Keratinocyte (primary cell): ENCODE results near the gene PRDX2. TPM values are rescaled to one million over a fixed set of nuclear protein-coding genes. Genes with fewer than 3 reads are reported as not detected.
A peak's percentile ranks its signal among the peaks of the same experiment; 100 is the strongest.

Experiments
- DNase-seq: peaks from one replicate; pipeline ENCODE4 v3.0.0-alpha.2; 2011; ENCODE audit warnings: low read depth, missing footprints, low spot score
- FAIRE-seq: peaks from 2 replicates; lab custom pipeline; 2011; peaks lifted over from hg19 to GRCh38; lab: Jason Lieb, UNC
- H2AFZ ChIP-seq: 2 replicates; pipeline ENCODE4 v1.6.0; 2012; ENCODE audit warnings: low read length, control low read depth, inconsistent platforms; ENCODE audit not compliant: control insufficient read depth
- H3K27ac ChIP-seq: 2 replicates; pipeline ENCODE4 v1.5.1; 2011; ENCODE audit warnings: low read length; ENCODE audit not compliant: control insufficient read depth, insufficient read depth
- H3K27me3 ChIP-seq: 3 replicates; pipeline ENCODE4 v1.6.0; 2011; ENCODE audit warnings: low read length; ENCODE audit not compliant: control insufficient read depth, insufficient read depth; ENCODE audit errors: extremely low read depth
- H3K36me3 ChIP-seq, 2 experiments: 2 replicates in 1 of 2; 3 replicates in 1 of 2; pipeline ENCODE4 v1.5.1; 2011; ENCODE audit warnings: low read length in 2 of 2, mild to moderate bottlenecking in 1 of 2; ENCODE audit not compliant: control insufficient read depth in 2 of 2, insufficient read depth in 2 of 2; ENCODE audit errors: extremely low read depth in 1 of 2
- H3K4me1 ChIP-seq: 3 replicates; pipeline ENCODE4 v1.5.1; 2011; ENCODE audit warnings: low read length; ENCODE audit not compliant: control insufficient read depth, insufficient read depth; ENCODE audit errors: extremely low read depth
- H3K4me2 ChIP-seq: 3 replicates; pipeline ENCODE4 v1.6.0; 2011; ENCODE audit warnings: low read depth, low read length; ENCODE audit not compliant: control insufficient read depth, insufficient read depth; ENCODE audit errors: extremely low read depth
- H3K4me3 ChIP-seq, 3 experiments: fragments of 200-600 bp in 1 of 3; sonication (generic) in 1 of 3; 2 replicates in 2 of 3; 3 replicates in 1 of 3; pipeline ENCODE4 v1.5.1; 2011 to 2016; ENCODE audit warnings: low read length in 3 of 3, mild to moderate bottlenecking in 3 of 3, control low read depth in 2 of 3, inconsistent platforms in 1 of 3, low read depth in 1 of 3, mixed read lengths in 1 of 3, mixed run types in 1 of 3, moderate library complexity in 1 of 3; ENCODE audit not compliant: control insufficient read depth in 2 of 3, insufficient read depth in 2 of 3; ENCODE audit errors: extremely low read depth in 1 of 3
- H3K79me2 ChIP-seq: 2 replicates; pipeline ENCODE4 v1.6.0; 2012; ENCODE audit warnings: low read length; ENCODE audit not compliant: control insufficient read depth, insufficient read depth
- H3K9ac ChIP-seq: 3 replicates; pipeline ENCODE4 v1.6.0; 2011; ENCODE audit warnings: low read length; ENCODE audit not compliant: control insufficient read depth, insufficient read depth; ENCODE audit errors: extremely low read depth
- H3K9me1 ChIP-seq: 3 replicates; pipeline ENCODE4 v1.6.0; 2011; ENCODE audit warnings: low read length; ENCODE audit not compliant: control insufficient read depth, insufficient read depth; ENCODE audit errors: extremely low read depth
- H3K9me3 ChIP-seq: 2 replicates; pipeline ENCODE4 v1.5.1; 2012; ENCODE audit warnings: low read depth, low read length; ENCODE audit not compliant: control insufficient read depth
- H4K20me1 ChIP-seq: 3 replicates; pipeline ENCODE4 v1.6.0; 2011; ENCODE audit warnings: low read length; ENCODE audit not compliant: control insufficient read depth, insufficient read depth; ENCODE audit errors: extremely low read depth
- EZH2 ChIP-seq: IDR thresholded peaks from one replicate; pipeline ENCODE4 v1.6.1; 2012; ENCODE audit warnings: inconsistent platforms, mild to moderate bottlenecking, low read length, moderate library complexity
- dilution Hi-C: fragments of 300-500 bp; cut with MboI; formaldehyde crosslinking; loops from one replicate; pipeline ENCODE4 v1.7.0; 2020; ENCODE audit warnings: low sequenced_read_pairs; ENCODE audit not compliant: extremely low pct_ligation_motif_present
- polyA plus RNA-seq, 5 experiments: library from polyadenylated mRNA; depleted of rRNA in 3 of 5; stranded (reverse) in 3 of 5; stranded (forward) in 1 of 5; unstranded in 1 of 5; fragments of >200 nt; gene quantifications; 1 replicate in 1 of 5; 2 replicates in 3 of 5; 3 replicates in 1 of 5; pipeline versions ENCODE4 v1.2.1 to v1.2.3, GENCODE V29; 2011 to 2012; ENCODE audit warnings: missing spikeins in 2 of 5, low read depth in 1 of 5, low replicate concordance in 1 of 5
- TF ChIP-seq, protein P1 (sequence below), 3 experiments: IDR thresholded peaks in 1 of 3; conservative IDR thresholded peaks in 1 of 3; optimal IDR thresholded peaks in 1 of 3; 2 replicates in 2 of 3; 3 replicates in 1 of 3; pipeline versions ENCODE3 to v1.5.1; 2011; ENCODE audit warnings: low read length in 3 of 3, mild to moderate bottlenecking in 3 of 3, moderate library complexity in 2 of 3, control low read depth in 1 of 3, inconsistent platforms in 1 of 3; ENCODE audit not compliant: insufficient read depth in 2 of 3; ENCODE audit errors: extremely low read depth in 1 of 3

Gene PRDX2
- polyA plus RNA-seq, 1 donor (not counting 4 experiments of a cell fraction or from before 2014, with no cell fraction given), result 154 TPM

DNA sequence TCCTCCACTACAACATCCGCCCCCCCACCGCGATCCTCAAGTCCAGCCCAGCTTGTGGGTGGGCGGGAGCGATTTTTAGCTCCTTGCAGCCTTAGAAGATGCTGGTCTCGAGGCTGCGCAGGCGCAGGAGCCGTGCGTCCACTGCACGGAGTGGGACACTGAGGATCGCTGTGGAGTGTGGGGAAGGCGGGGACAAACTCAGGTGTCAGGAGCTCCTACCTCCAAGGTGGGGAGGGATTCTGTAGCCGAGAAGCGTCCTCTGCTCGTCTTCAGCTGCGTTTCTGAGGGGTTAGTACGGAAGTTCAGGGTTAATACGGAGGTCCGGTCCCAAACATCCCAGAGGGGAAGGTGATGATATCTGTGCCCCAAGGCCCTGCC lies 33.0 kb upstream of the PRDX2 start, which contains the start of gene RTBDN:
RTBDN (minus strand) TSS at position 14 of the 378 bp plus-strand sequence. CDS start 4,600 bp downstream, outside the sequence.
- peak within 1 kb of the TSS; percentile 18 to 45 (median 40) for H3K4me3 ChIP-seq
- no peak within 1 kb of the TSS for H3K27ac ChIP-seq
- H3K9me1 ChIP-seq, result no peaks in the 10 kb centered on the region
- no peaks in the 10 kb centered on the region for H3K36me3 ChIP-seq
- no peaks in the 10 kb centered on the region for H3K79me2 ChIP-seq
- no peak within 1 kb of the TSS for H2AFZ ChIP-seq
- no peaks in the 10 kb centered on the region for H4K20me1 ChIP-seq
- no peaks in the 10 kb centered on the region for H3K9me3 ChIP-seq
- H3K4me2 ChIP-seq, result peak within 1 kb of the TSS; percentile 66
- dilution Hi-C loops, result no loop called here
- peaks cover 18% of the 10 kb centered on the region for H3K4me1 ChIP-seq
- no peak within 1 kb of the TSS for H3K9ac ChIP-seq
- no peak for FAIRE-seq
- TF ChIP-seq, protein P1, sequence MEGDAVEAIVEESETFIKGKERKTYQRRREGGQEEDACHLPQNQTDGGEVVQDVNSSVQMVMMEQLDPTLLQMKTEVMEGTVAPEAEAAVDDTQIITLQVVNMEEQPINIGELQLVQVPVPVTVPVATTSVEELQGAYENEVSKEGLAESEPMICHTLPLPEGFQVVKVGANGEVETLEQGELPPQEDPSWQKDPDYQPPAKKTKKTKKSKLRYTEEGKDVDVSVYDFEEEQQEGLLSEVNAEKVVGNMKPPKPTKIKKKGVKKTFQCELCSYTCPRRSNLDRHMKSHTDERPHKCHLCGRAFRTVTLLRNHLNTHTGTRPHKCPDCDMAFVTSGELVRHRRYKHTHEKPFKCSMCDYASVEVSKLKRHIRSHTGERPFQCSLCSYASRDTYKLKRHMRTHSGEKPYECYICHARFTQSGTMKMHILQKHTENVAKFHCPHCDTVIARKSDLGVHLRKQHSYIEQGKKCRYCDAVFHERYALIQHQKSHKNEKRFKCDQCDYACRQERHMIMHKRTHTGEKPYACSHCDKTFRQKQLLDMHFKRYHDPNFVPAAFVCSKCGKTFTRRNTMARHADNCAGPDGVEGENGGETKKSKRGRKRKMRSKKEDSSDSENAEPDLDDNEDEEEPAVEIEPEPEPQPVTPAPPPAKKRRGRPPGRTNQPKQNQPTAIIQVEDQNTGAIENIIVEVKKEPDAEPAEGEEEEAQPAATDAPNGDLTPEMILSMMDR (optimal IDR thresholded peaks at IDR 0.05 in 1 of 3, IDR thresholded peaks at IDR 0.05 in 1 of 3, conservative IDR thresholded peaks at IDR 0.05 in 1 of 3; ENCODE audit: extremely low read depth in 1 of 3, insufficient read depth in 2 of 3, low read length in 3 of 3), result no peak
- peak; percentile 96 for TF ChIP-seq EZH2
- H3K27me3 ChIP-seq, result peaks cover 63% of the 10 kb centered on the region
- no peak for DNase-seq

GRCh38 chr19:12833738-12834565 lies 32.4 kb upstream of the PRDX2 start:
- H3K4me3 ChIP-seq, result peak overlapping the region in 2 of 3 experiments; percentile 18 to 40
- dilution Hi-C loops, result no loop called here
- H3K4me1 ChIP-seq, result peaks cover 18% of the 10 kb centered on the region

More at GRCh38 chr19:12833738-12834565, 32.4 kb upstream of the PRDX2 start:
- Histone ChIP-seq H3K9me3 (no peaks in the 10 kb centered on the region), H3K36me3 (no peaks in the 10 kb centered on the region), H3K27ac (no peak overlapping the region), H3K27me3 (peaks cover 57% of the 10 kb centered on the region), H3K9ac (no peak overlapping the region), H2AFZ (no peak overlapping the region), H3K79me2 (no peaks in the 10 kb centered on the region), H4K20me1 (no peaks in the 10 kb centered on the region), H3K9me1 (no peaks in the 10 kb centered on the region), H3K4me2 (peak overlapping the region; percentile 51)
- DNase-seq, result no peak
- no peak for TF ChIP-seq EZH2
- TF ChIP-seq, protein P1 (optimal IDR thresholded peaks at IDR 0.05 in 1 of 3, IDR thresholded peaks at IDR 0.05 in 1 of 3, conservative IDR thresholded peaks at IDR 0.05 in 1 of 3; ENCODE audit: extremely low read depth in 1 of 3, insufficient read depth in 2 of 3, low read length in 3 of 3), result no peak
- FAIRE-seq, result no peak
